Astrocyte (in vitro differentiated cells and primary cell): ENCODE data around the gene EXOC6B.

ENCODE experiments used
- CTCF ChIP-seq: IDR thresholded peaks from 2 replicates; pipeline ENCODE4 v1.5.1; 2011; ENCODE audit warnings: low read depth, mild to moderate bottlenecking, inconsistent platforms, low read length, moderate library complexity; ENCODE audit not compliant: insufficient read depth
- EZH2 ChIP-seq: IDR thresholded peaks from 2 replicates; pipeline ENCODE4 v1.6.1; 2012; ENCODE audit warnings: mild to moderate bottlenecking, low read length, inconsistent platforms; ENCODE audit not compliant: insufficient read depth

GRCh38 chr2:72696559-72696958, 129.3 kb downstream of the EXOC6B start:
- TF ChIP-seq CTCF: no peak
- TF ChIP-seq EZH2: no peak
